Measurements from ENCODE around the gene CCR4.
"Not testable (repeated sequence)": the region's sequence is repeated elsewhere in the genome, so short reads cannot be mapped to it uniquely, and the experiment has no call there.

Gene CCR4

GRCh38 chr3:32951410-32951811 lies at the start of gene CCR4:
TSS of gene CCR4 (plus strand) at chr3:32951644. CDS start at chr3:32953423, 1,779 bp downstream.
- peak; percentile 69 for DNase-seq

GRCh38 chr3:32902887-32903371 lies 48.5 kb upstream of the CCR4 start:
- DNase-seq: peak; percentile 49

GRCh38 chr3:32903953-32904352 lies 47.5 kb upstream of the CCR4 start:
- DNase-seq: no peak

GRCh38 chr3:32909999-32910398 lies 41.4 kb upstream of the CCR4 start:
- DNase-seq: no peak

- no peak for DNase-seq
These were observed 40.5 kb upstream of the CCR4 start for GRCh38 chr3:32910954-32911353.

GRCh38 chr3:32912046-32912445 lies 39.4 kb upstream of the CCR4 start:
- DNase-seq: no peak

- no peak for DNase-seq
These were observed 37.5 kb upstream of the CCR4 start for GRCh38 chr3:32913790-32914446.

- no peak for DNase-seq
These were observed 31.5 kb upstream of the CCR4 start for GRCh38 chr3:32919920-32920319.

- DNase-seq: no peak
These were observed 29.4 kb upstream of the CCR4 start for GRCh38 chr3:32922078-32922477.

GRCh38 chr3:32930161-32930560 lies 21.3 kb upstream of the CCR4 start:
- no peak for DNase-seq

GRCh38 chr3:32931273-32931672 lies 20.2 kb upstream of the CCR4 start:
- not testable (repeated sequence) for DNase-seq

- no peak for DNase-seq
These were observed 17.2 kb upstream of the CCR4 start for GRCh38 chr3:32934150-32934742.

GRCh38 chr3:32937331-32937730 lies 14.1 kb upstream of the CCR4 start:
- no peak for DNase-seq

GRCh38 chr3:32939531-32940284 lies 11.7 kb upstream of the CCR4 start:
- DNase-seq: not testable (repeated sequence)

GRCh38 chr3:32940726-32941125 lies 10.7 kb upstream of the CCR4 start:
- no peak for DNase-seq

- no peak for DNase-seq
These were observed 6.3 kb upstream of the CCR4 start for GRCh38 chr3:32945136-32945535.

- DNase-seq: not testable (repeated sequence)
These were observed 5.8 kb upstream of the CCR4 start for GRCh38 chr3:32945598-32945997.

- DNase-seq: no peak
These were observed 4.3 kb upstream of the CCR4 start for GRCh38 chr3:32946973-32947788.

- peak; percentile 93 for DNase-seq
These were observed 3.6 kb upstream of the CCR4 start for GRCh38 chr3:32947789-32948238.

- DNase-seq: no peak
These were observed 2.6 kb upstream of the CCR4 start for GRCh38 chr3:32948625-32949445.

GRCh38 chr3:32950516-32950915 lies 928 bp upstream of the CCR4 start:
- no peak for DNase-seq
